GM11168 (cell line): ENCODE data around the gene CBR3.

Experiments
- in situ Hi-C: fragments of 300-500 bp; cut with MboI; formaldehyde crosslinking; loops from one replicate; pipeline ENCODE4 v1.12.0; 2022; ENCODE audit warnings: low sequenced_read_pairs; ENCODE audit not compliant: unreplicated experiment

CBR3 gene

GRCh38 chr21:36148886-36149285, 14.0 kb downstream of the CBR3 start:
- in situ Hi-C loops: loop anchor here (5.0 kb wide), 1 partner anchor 63 kb away; no protein-coding TSS in a partner anchor

GRCh38 chr21:36149788-36150711, 15.2 kb downstream of the CBR3 start:
- in situ Hi-C loops: loop anchor here (5.0 kb wide), 1 partner anchor 62 kb away; no protein-coding TSS in a partner anchor

- in situ Hi-C loops: no loop called here
Measured at GRCh38 chr21:36155603-36156338, 20.9 kb downstream of the CBR3 start.

- in situ Hi-C loops: no loop called here
Measured at GRCh38 chr21:36156339-36156814, 21.5 kb downstream of the CBR3 start.

- in situ Hi-C loops: no loop called here
Measured at GRCh38 chr21:36156815-36157670, 22.2 kb downstream of the CBR3 start, which contains the start of gene DOP1B. DOP1B (plus strand) TSS chr21:36156824; CDS start chr21:36164734, 7,910 bp downstream.

- in situ Hi-C loops: no loop called here
Measured at GRCh38 chr21:36159356-36159921, 24.6 kb downstream of the CBR3 start.

- in situ Hi-C loops: no loop called here
Measured at GRCh38 chr21:36160850-36161178, 25.9 kb downstream of the CBR3 start.

GRCh38 chr21:36162631-36163030, 27.8 kb downstream of the CBR3 start:
- in situ Hi-C loops: no loop called here

- in situ Hi-C loops: no loop called here
Measured at GRCh38 chr21:36163750-36164741, 29.2 kb downstream of the CBR3 start.

- in situ Hi-C loops: no loop called here
Measured at GRCh38 chr21:36165356-36165755, 30.5 kb downstream of the CBR3 start.

- in situ Hi-C loops: no loop called here
Measured at GRCh38 chr21:36166705-36167104, 31.8 kb downstream of the CBR3 start.

- in situ Hi-C loops: no loop called here
Measured at GRCh38 chr21:36167541-36167940, 32.7 kb downstream of the CBR3 start.

GRCh38 chr21:36169470-36170128, 34.7 kb downstream of the CBR3 start:
- in situ Hi-C loops: no loop called here

GRCh38 chr21:36170823-36171222, 35.9 kb downstream of the CBR3 start:
- in situ Hi-C loops: no loop called here

GRCh38 chr21:36171336-36171735, 36.5 kb downstream of the CBR3 start:
- in situ Hi-C loops: no loop called here

GRCh38 chr21:36171741-36172331, 37.0 kb downstream of the CBR3 start:
- in situ Hi-C loops: no loop called here

GRCh38 chr21:36174780-36175179, 39.9 kb downstream of the CBR3 start:
- in situ Hi-C loops: no loop called here
